ENCODE results near the gene PLD1.
A peak's percentile ranks its signal among the peaks of the same experiment; 100 is the strongest.
"Not testable (repeated sequence)": the region's sequence is repeated elsewhere in the genome, so short reads cannot be mapped to it uniquely, and the experiment has no call there.

Gene PLD1

GRCh38 chr3:171814662-171815061, 4.4 kb upstream of the PLD1 start:
- not testable (repeated sequence) for DNase-seq (ENCODE audit: low read depth in 2 of 2)

- DNase-seq (ENCODE audit: low read depth in 2 of 2) = peak in 1 of 2 experiments; percentile 7
These were observed 3.7 kb upstream of the PLD1 start for GRCh38 chr3:171813897-171814460.

- no peak for DNase-seq (ENCODE audit: low read depth in 2 of 2)
These were observed 3.1 kb upstream of the PLD1 start for GRCh38 chr3:171813278-171813896.

- DNase-seq (ENCODE audit: low read depth in 2 of 2) = no peak
These were observed 2.5 kb upstream of the PLD1 start for GRCh38 chr3:171812811-171813210.

GRCh38 chr3:171811913-171812335, 1.6 kb upstream of the PLD1 start:
- no peak for DNase-seq (ENCODE audit: low read depth in 2 of 2)

GRCh38 chr3:171811295-171811912, 1.1 kb upstream of the PLD1 start:
- DNase-seq (ENCODE audit: low read depth in 2 of 2) = no peak

GRCh38 chr3:171810629-171811294, 479 bp upstream of the PLD1 start:
- DNase-seq (ENCODE audit: low read depth in 2 of 2) = no peak

GRCh38 chr3:171809611-171809860, 747 bp downstream of the PLD1 start:
- DNase-seq (ENCODE audit: low read depth in 2 of 2) = no peak

DNA sequence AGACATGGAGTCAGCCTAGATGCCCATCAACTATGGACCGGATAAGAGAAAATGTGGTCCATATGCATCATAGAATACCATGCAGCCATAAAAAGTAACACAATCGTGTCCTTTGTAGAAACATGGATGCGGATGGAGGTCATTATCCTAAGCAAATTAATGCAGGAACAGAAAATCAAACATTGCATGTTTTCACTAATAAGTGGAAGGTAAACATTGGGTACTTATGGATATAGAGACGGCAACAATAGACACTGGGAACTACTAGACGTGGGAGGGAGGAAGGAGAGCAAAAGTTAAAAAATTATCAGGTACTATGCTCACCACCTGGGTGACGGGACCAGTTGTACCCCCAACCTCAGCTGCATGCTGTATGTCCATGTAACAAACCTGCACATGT, 2.5 kb downstream of the PLD1 start:
- no peak for DNase-seq (ENCODE audit: low read depth in 2 of 2)

GRCh38 chr3:171807129-171807675, 3.1 kb downstream of the PLD1 start:
- no peak for DNase-seq (ENCODE audit: low read depth in 2 of 2)

DNA sequence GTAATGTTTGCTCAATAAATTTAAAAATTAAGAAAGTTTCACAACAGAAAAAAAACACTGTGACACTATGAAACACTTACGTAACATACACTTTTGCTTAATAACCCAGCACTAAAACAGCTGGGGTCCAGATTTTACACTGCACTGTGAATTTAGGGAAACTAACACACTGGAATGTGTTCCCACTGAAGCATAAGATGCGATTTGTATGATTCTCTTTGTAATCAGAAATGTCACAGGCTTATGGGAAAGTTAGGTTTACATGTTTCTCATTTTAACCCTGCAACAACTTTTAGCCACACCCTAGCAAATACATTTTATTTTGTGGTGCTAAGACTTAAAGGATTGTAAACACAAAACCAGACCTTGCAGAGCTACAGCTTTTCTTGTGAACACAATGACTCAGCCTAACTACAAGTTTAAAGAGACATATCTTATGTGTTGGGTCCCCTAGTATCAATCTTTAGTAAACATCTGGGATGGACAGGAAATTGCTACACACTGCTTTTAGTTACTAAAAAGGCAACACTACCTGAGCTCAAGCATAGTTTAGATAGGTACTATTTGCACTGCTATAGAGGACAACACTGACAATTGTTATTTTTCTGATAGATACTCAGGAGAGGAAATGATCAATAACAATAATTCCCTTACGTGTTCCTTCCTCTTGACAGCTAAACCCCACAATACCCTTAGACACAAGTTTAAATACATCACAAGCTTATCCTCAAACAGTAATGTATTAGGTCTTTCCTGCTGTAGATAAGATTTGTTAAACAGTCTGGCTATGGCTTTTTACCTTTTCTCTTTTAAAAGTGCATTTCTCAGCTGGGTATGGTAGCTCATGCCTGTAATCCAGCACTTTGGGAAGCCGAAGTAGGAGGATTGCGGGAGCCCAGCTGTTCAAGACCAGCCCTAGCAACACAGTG, 3.8 kb downstream of the PLD1 start:
- no peak for DNase-seq (ENCODE audit: low read depth in 2 of 2)

DNA sequence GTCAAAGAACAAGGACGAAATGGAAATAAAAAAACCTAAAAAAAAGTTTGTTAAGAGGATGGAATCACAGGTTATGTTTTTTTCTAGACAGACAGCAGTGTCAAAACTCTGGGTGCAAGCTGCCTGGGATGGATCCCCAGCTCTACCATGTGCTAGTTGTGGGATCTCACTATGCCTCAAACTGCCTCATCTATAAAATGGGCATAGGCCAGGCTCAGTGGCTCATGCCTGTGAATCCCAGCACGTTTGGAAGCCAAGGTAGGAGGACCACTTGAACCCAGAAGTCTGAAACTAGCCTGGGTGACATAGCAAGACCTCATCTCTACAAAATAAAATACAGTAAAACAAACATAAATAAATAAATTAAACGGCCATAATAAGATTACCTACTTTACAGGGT, 4.6 kb downstream of the PLD1 start:
- DNase-seq (ENCODE audit: low read depth in 2 of 2) = no peak

GRCh38 chr3:171804618-171805389, 5.5 kb downstream of the PLD1 start:
- no peak for DNase-seq (ENCODE audit: low read depth in 2 of 2)

DNA sequence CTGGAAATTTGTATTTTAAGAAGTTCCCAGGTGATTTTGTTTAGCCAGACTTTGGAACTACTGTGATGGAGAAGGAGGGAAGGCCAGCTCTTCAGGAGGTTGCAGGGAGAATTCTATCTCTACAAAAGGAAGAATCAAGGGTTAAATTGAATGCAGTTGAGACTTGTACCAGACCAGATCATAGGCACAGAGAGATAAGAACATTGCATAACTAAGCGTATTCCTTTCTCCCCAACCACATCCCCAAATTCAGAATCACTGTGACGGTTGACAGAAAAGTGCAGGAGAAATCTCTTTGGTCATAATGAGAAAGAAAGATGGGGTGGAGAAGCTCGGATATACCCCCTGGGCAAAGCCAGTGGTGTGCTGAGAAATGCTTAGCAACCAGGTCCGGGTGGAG, 7.2 kb downstream of the PLD1 start:
- DNase-seq (ENCODE audit: low read depth in 2 of 2) = no peak

DNA sequence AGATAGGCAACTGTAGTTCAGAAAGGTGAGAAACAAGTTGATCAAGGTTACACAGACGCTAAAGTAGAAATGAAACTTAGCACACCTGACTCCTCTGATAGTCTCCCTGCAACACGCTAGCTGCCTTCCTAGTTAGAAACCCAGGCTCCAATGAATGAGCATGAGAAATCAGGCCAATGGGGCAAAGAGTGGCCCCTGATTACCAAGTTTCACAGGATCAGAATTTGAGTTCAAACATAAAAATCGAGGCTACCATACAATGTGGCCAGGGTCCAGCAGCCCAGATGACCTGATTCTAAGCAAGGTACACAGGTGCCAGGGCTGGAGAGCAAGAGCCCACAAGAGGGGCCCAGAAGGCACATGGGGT, 7.7 kb downstream of the PLD1 start:
- DNase-seq (ENCODE audit: low read depth in 2 of 2) = no peak

GRCh38 chr3:171801738-171802589, 8.3 kb downstream of the PLD1 start:
- no peak for DNase-seq (ENCODE audit: low read depth in 2 of 2)

- no peak for DNase-seq (ENCODE audit: low read depth in 2 of 2)
These were observed 10.8 kb downstream of the PLD1 start for GRCh38 chr3:171799501-171799900.

DNA sequence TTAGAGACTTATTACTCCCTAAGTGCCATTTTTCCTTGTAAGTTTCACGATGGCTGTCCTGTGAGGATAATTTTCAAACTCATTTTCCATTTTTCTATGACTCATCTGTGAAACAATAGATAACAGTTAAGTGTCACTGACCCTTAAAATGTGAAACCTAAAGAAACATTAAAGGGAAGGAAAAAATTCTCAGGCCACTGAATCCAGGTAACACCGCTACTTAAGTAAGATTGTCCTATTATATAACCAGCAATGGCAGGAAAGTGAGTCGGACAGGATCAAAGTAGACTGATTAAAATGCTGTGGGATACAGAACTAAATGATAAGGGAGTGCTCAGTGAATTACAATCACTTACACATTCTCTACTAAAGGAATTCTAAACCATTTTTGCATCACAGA, 12.4 kb downstream of the PLD1 start:
- DNase-seq (ENCODE audit: low read depth in 2 of 2) = no peak

DNA sequence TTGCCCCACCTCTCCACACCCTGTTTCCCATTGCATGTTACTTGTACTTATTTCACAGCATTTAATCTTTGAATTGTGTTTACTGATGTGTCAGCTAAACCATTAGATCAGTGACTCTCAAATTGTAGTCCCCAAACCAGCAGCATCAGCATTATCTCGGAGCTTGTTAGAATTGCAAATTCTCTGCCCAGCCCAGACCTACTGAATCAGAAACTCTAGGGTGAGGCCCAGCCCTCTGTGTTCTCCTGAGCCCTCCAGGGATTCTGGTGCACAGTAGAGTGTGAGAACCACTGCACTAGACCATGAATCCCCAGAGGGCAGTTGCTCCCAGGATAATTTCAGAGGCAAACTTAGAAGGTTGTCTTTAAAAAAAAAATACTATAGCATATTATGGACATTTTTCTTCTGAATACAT, 13.0 kb downstream of the PLD1 start:
- no peak for DNase-seq (ENCODE audit: low read depth in 2 of 2)

GRCh38 chr3:171796625-171797264, 13.5 kb downstream of the PLD1 start:
- DNase-seq (ENCODE audit: low read depth in 2 of 2) = no peak
